Trophoblast cell (in vitro differentiated cells and primary cell): Measurements from ENCODE around the gene SLC6A4.
"Not testable (repeated sequence)": the region's sequence is repeated elsewhere in the genome, so short reads cannot be mapped to it uniquely, and the experiment has no call there.

ENCODE experiments used
- DNase-seq, 2 donors: peaks; one replicate each; pipeline ENCODE4 v3.0.0-alpha.2; 2016
- H2AFZ ChIP-seq: 2 replicates; pipeline ENCODE4 v1.6.1; 2013; ENCODE audit warnings: low read length, moderate library complexity, mild to moderate bottlenecking; ENCODE audit not compliant: insufficient read depth, poor library complexity
- H2AK5ac ChIP-seq: 2 replicates; pipeline ENCODE4 v1.6.1; 2013; ENCODE audit warnings: mild to moderate bottlenecking, low read length
- H2BK120ac ChIP-seq: 2 replicates; pipeline ENCODE4 v1.6.1; 2013; ENCODE audit warnings: low read length, mild to moderate bottlenecking, moderate library complexity; ENCODE audit not compliant: insufficient read depth, poor library complexity
- H2BK12ac ChIP-seq: 2 replicates; pipeline ENCODE4 v1.6.1; 2013; ENCODE audit warnings: mild to moderate bottlenecking, low read length, moderate library complexity
- H2BK5ac ChIP-seq: 2 replicates; pipeline ENCODE4 v1.6.1; 2013; ENCODE audit warnings: low read length, low read depth, moderate library complexity, mild to moderate bottlenecking; ENCODE audit not compliant: poor library complexity
- H3K14ac ChIP-seq: 2 replicates; pipeline ENCODE4 v1.6.1; 2013; ENCODE audit warnings: mild to moderate bottlenecking, low read length
- H3K18ac ChIP-seq: 2 replicates; pipeline ENCODE4 v1.6.1; 2013; ENCODE audit warnings: mild to moderate bottlenecking, low read length
- H3K23ac ChIP-seq: 2 replicates; pipeline ENCODE4 v1.6.1; 2013; ENCODE audit warnings: low read length
- H3K27ac ChIP-seq: 2 replicates; pipeline ENCODE4 v1.5.1; 2013; ENCODE audit warnings: low read depth, mild to moderate bottlenecking, inconsistent platforms, low read length, moderate library complexity
- H3K27me3 ChIP-seq: 2 replicates; pipeline ENCODE4 v1.6.1; 2013; ENCODE audit warnings: inconsistent platforms, mild to moderate bottlenecking, low read length, moderate library complexity; ENCODE audit not compliant: insufficient read depth
- H3K36me3 ChIP-seq, 2 experiments: 1 replicate in 1 of 2; 2 replicates in 1 of 2; pipeline ENCODE4 v1.6.1; 2013; ENCODE audit warnings: low read length in 2 of 2, mild to moderate bottlenecking in 2 of 2, moderate library complexity in 1 of 2; ENCODE audit not compliant: insufficient read depth in 2 of 2, control insufficient read depth in 1 of 2
- H3K4ac ChIP-seq: 2 replicates; pipeline ENCODE4 v1.6.1; 2013; ENCODE audit warnings: low read depth, mild to moderate bottlenecking, low read length, moderate library complexity
- H3K4me1 ChIP-seq, 2 experiments: 1 replicate in 1 of 2; 2 replicates in 1 of 2; pipeline ENCODE4 v1.6.1; 2013; ENCODE audit warnings: low read length in 2 of 2, mild to moderate bottlenecking in 2 of 2, moderate library complexity in 1 of 2; ENCODE audit not compliant: insufficient read depth in 2 of 2, control insufficient read depth in 1 of 2
- H3K4me2 ChIP-seq: 2 replicates; pipeline ENCODE4 v1.6.1; 2013; ENCODE audit warnings: inconsistent platforms, mild to moderate bottlenecking, low read length, moderate library complexity
- H3K4me3 ChIP-seq: 2 replicates; pipeline ENCODE4 v1.5.1; 2013; ENCODE audit warnings: mild to moderate bottlenecking, low read depth, low read length, inconsistent platforms
- H3K79me1 ChIP-seq: one replicate; pipeline ENCODE4 v1.6.1; 2013; ENCODE audit warnings: low read length
- H3K79me2 ChIP-seq: 2 replicates; pipeline ENCODE4 v1.6.1; 2013; ENCODE audit warnings: low read length, mild to moderate bottlenecking; ENCODE audit not compliant: control insufficient read depth, insufficient read depth, poor library complexity
- H3K9ac ChIP-seq: 2 replicates; pipeline ENCODE4 v1.6.1; 2013; ENCODE audit warnings: mild to moderate bottlenecking, low read length
- H3K9me3 ChIP-seq: 2 replicates; pipeline ENCODE4 v1.6.1; 2013; ENCODE audit warnings: low read depth, mild to moderate bottlenecking, control low read depth, inconsistent platforms, low read length; ENCODE audit not compliant: insufficient read depth
- H4K12ac ChIP-seq: 2 replicates; pipeline ENCODE4 v1.6.1; 2013; ENCODE audit warnings: low read depth, mild to moderate bottlenecking, low read length, moderate library complexity
- H4K8ac ChIP-seq: 2 replicates; pipeline ENCODE4 v1.6.1; 2013; ENCODE audit warnings: low read depth, mild to moderate bottlenecking, low read length, moderate library complexity
- H4K91ac ChIP-seq: one replicate; pipeline ENCODE4 v1.6.1; 2013; ENCODE audit warnings: low read depth, mild to moderate bottlenecking, low read length, moderate library complexity
- WGBS: extraction: QIAGEN DNeasy Blood & Tissue Kit; methylation state at CpG from one replicate; pipeline ENCODE4 v1.1.7; 2013; ENCODE audit warnings: missing lambda C conversion rate; ENCODE audit not compliant: insufficient read length, insufficient coverage; ENCODE audit errors: extremely low coverage; 5-methylcytosine and 5-hydroxymethylcytosine counted together

SLC6A4 gene

GRCh38 chr17:30200656-30201055 is 34.8 kb downstream of the SLC6A4 start:
- not testable (repeated sequence) for H3K4me3 ChIP-seq, H3K4me2 ChIP-seq, H3K79me1 ChIP-seq, H2BK12ac ChIP-seq, H3K79me2 ChIP-seq, H3K4me1 ChIP-seq, H3K27ac ChIP-seq, H4K12ac ChIP-seq, H3K27me3 ChIP-seq, H3K23ac ChIP-seq, H3K9ac ChIP-seq, H2AFZ ChIP-seq, H3K4ac ChIP-seq, H3K14ac ChIP-seq, H2BK5ac ChIP-seq, H3K9me3 ChIP-seq, H2BK120ac ChIP-seq, H3K36me3 ChIP-seq, H2AK5ac ChIP-seq, H4K91ac ChIP-seq, H4K8ac ChIP-seq, H3K18ac ChIP-seq
- peak; percentile 88 to 90 for DNase-seq
- no CpG with 5 or more reads among the region's 9 CpGs for WGBS

- no peak overlapping the region for H2AK5ac ChIP-seq
- H3K27me3 ChIP-seq = no peaks in the 10 kb centered on the region
- H4K12ac ChIP-seq = no peak overlapping the region
- H3K36me3 ChIP-seq = no peaks in the 10 kb centered on the region
- H3K14ac ChIP-seq = no peak overlapping the region
- H3K9me3 ChIP-seq = no peaks in the 10 kb centered on the region
- no peak overlapping the region for H3K4me3 ChIP-seq
- H3K79me2 ChIP-seq = no peaks in the 10 kb centered on the region
- DNase-seq = peak in 1 of 2 donors; percentile 41
- H2BK12ac ChIP-seq = no peak overlapping the region
- WGBS = no CpG with 5 or more reads among the region's 10 CpGs
- H3K23ac ChIP-seq = no peak overlapping the region
- no peak overlapping the region for H4K8ac ChIP-seq
- no peak overlapping the region for H3K9ac ChIP-seq
- H3K4ac ChIP-seq = no peak overlapping the region
- H4K91ac ChIP-seq = no peak overlapping the region
- H3K27ac ChIP-seq = no peak overlapping the region
- H3K4me2 ChIP-seq = no peak overlapping the region
- no peak overlapping the region for H2BK5ac ChIP-seq
- H3K18ac ChIP-seq = no peak overlapping the region
- H2BK120ac ChIP-seq = no peak overlapping the region
- peaks cover 0 to 5% of the 10 kb centered on the region in 2 experiments for H3K4me1 ChIP-seq
- H2AFZ ChIP-seq = no peak overlapping the region
- H3K79me1 ChIP-seq = no peaks in the 10 kb centered on the region
Measured at GRCh38 chr17:30200106-30200505, 35.4 kb downstream of the SLC6A4 start.

GRCh38 chr17:30199600-30199999 is 35.9 kb downstream of the SLC6A4 start:
- no peak overlapping the region for H2BK12ac ChIP-seq
- no peak overlapping the region for H3K9ac ChIP-seq
- H4K91ac ChIP-seq = no peak overlapping the region
- H3K27me3 ChIP-seq = no peaks in the 10 kb centered on the region
- no peak overlapping the region for H2AFZ ChIP-seq
- H3K79me2 ChIP-seq = no peaks in the 10 kb centered on the region
- H3K4me1 ChIP-seq = peaks cover 0 to 5% of the 10 kb centered on the region in 2 experiments
- H3K36me3 ChIP-seq = no peaks in the 10 kb centered on the region
- WGBS = no CpG with 5 or more reads among the region's 5 CpGs
- no peak overlapping the region for H3K27ac ChIP-seq
- H2AK5ac ChIP-seq = no peak overlapping the region
- H3K18ac ChIP-seq = no peak overlapping the region
- no peaks in the 10 kb centered on the region for H3K9me3 ChIP-seq
- H2BK5ac ChIP-seq = no peak overlapping the region
- DNase-seq = no peak
- H4K8ac ChIP-seq = no peak overlapping the region
- H3K4me3 ChIP-seq = no peak overlapping the region
- H3K4me2 ChIP-seq = no peak overlapping the region
- H2BK120ac ChIP-seq = no peak overlapping the region
- H3K23ac ChIP-seq = no peak overlapping the region
- H3K14ac ChIP-seq = no peak overlapping the region
- H3K79me1 ChIP-seq = no peaks in the 10 kb centered on the region
- no peak overlapping the region for H3K4ac ChIP-seq
- H4K12ac ChIP-seq = no peak overlapping the region

GRCh38 chr17:30197416-30197815 is 38.1 kb downstream of the SLC6A4 start:
- no peak for DNase-seq
- Histone ChIP-seq H4K12ac (no peak overlapping the region), H3K9me3 (no peaks in the 10 kb centered on the region), H3K79me2 (no peaks in the 10 kb centered on the region), H2BK12ac (no peak overlapping the region), H3K27me3 (no peaks in the 10 kb centered on the region), H3K4me1 (no peaks in the 10 kb centered on the region), H3K14ac (no peak overlapping the region), H2BK120ac (no peak overlapping the region), H3K4ac (no peak overlapping the region), H2BK5ac (no peak overlapping the region), H3K36me3 (no peaks in the 10 kb centered on the region), H2AFZ (no peak overlapping the region), H3K18ac (no peak overlapping the region), H3K23ac (no peak overlapping the region), H3K79me1 (no peaks in the 10 kb centered on the region), H3K4me2 (no peak overlapping the region), H3K9ac (no peak overlapping the region), H4K8ac (no peak overlapping the region), H3K4me3 (no peak overlapping the region), H3K27ac (no peak overlapping the region), H2AK5ac (no peak overlapping the region), H4K91ac (no peak overlapping the region)
- WGBS = no CpG with 5 or more reads among the region's 4 CpGs
